H1 (cell line): Measurements from ENCODE around the gene NAB1. TPM values are rescaled to one million over a fixed set of nuclear protein-coding genes. Genes with fewer than 3 reads are reported as not detected.

ENCODE experiments used
- CTCF ChIA-PET: fragments of 300-600 bp; sonication (Branson Sonifier 250); formaldehyde crosslinking; loops from one replicate; lab custom pipeline; 2021; ENCODE audit not compliant: partially characterized antibody; lab: Charles Lee
- POLR2A ChIA-PET: fragments of 300-600 bp; sonication (Branson Sonifier 250); formaldehyde crosslinking; loops from one replicate; lab custom pipeline; 2021; ENCODE audit warnings: inconsistent platforms; ENCODE audit not compliant: partially characterized antibody; lab: Charles Lee
- DNase-seq, 2 experiments: peaks; one replicate each; pipeline versions ENCODE4 v3.0.0 to v3.0.0-alpha.2; 2010 to 2022; ENCODE audit warnings: low spot score in 2 of 2, low read depth in 1 of 2, mixed read lengths in 1 of 2
- FAIRE-seq: peaks from 2 replicates; lab custom pipeline; 2011; peaks lifted over from hg19 to GRCh38; lab: Jason Lieb, UNC
- H2AFZ ChIP-seq: 2 replicates; pipeline ENCODE4 v1.8.1; 2012; ENCODE audit warnings: low read length, inconsistent platforms
- H2AK5ac ChIP-seq: 2 replicates; pipeline ENCODE4 v1.6.1; 2013; ENCODE audit warnings: low read depth, low read length
- H2BK120ac ChIP-seq: replicated peaks from 2 replicates; pipeline ENCODE3; 2013; ENCODE audit warnings: low read depth, low read length, inconsistent platforms
- H2BK12ac ChIP-seq: 2 replicates; pipeline ENCODE4 v1.6.1; 2013; ENCODE audit warnings: low read depth, low read length
- H2BK15ac ChIP-seq: 2 replicates; pipeline ENCODE4 v1.6.1; 2013; ENCODE audit warnings: low read length
- H2BK20ac ChIP-seq: 2 replicates; pipeline ENCODE4 v1.6.1; 2013; ENCODE audit warnings: low read length
- H2BK5ac ChIP-seq: 2 replicates; pipeline ENCODE4 v1.6.1; 2013; ENCODE audit warnings: low read depth, low read length
- H3K14ac ChIP-seq: 2 replicates; pipeline ENCODE4 v1.6.1; 2013; ENCODE audit warnings: inconsistent platforms; ENCODE audit not compliant: insufficient read length
- H3K18ac ChIP-seq: 2 replicates; pipeline ENCODE4 v1.6.1; 2013; ENCODE audit warnings: low read length; ENCODE audit errors: extremely low read depth
- H3K23ac ChIP-seq: 2 replicates; pipeline ENCODE4 v1.6.1; 2013; ENCODE audit warnings: inconsistent platforms; ENCODE audit not compliant: insufficient read length
- H3K23me2 ChIP-seq: 2 replicates; pipeline ENCODE4 v1.6.1; 2013; ENCODE audit warnings: low read depth, low read length
- H3K27ac ChIP-seq: 2 replicates; pipeline ENCODE4 v1.6.1; 2011; ENCODE audit warnings: low read depth, low read length, inconsistent platforms
- H3K27me3 ChIP-seq, 4 experiments: replicated peaks in 1 of 4; 1 replicate in 1 of 4; 2 replicates in 3 of 4; pipeline versions ENCODE4 v1.6.1 to v1.8.1; 2011 to 2013; ENCODE audit warnings: low read length in 3 of 4, mild to moderate bottlenecking in 3 of 4, inconsistent platforms in 2 of 4, mixed read lengths in 2 of 4, moderate library complexity in 1 of 4; ENCODE audit not compliant: control insufficient read depth in 3 of 4, insufficient read depth in 3 of 4; ENCODE audit errors: extremely low read depth in 1 of 4
- H3K36me3 ChIP-seq, 4 experiments: 2 replicates each; pipeline versions ENCODE4 v1.6.1 to v1.8.1; 2011 to 2013; ENCODE audit warnings: mild to moderate bottlenecking in 4 of 4, low read length in 3 of 4, moderate library complexity in 2 of 4, control low read depth in 1 of 4, inconsistent platforms in 1 of 4; ENCODE audit not compliant: insufficient read depth in 4 of 4, control insufficient read depth in 2 of 4
- H3K4ac ChIP-seq: replicated peaks from 2 replicates; pipeline ENCODE3; 2013; ENCODE audit warnings: low read length, low read depth, mixed read lengths, inconsistent platforms; ENCODE audit not compliant: insufficient read length
- H3K4me1 ChIP-seq, 4 experiments: replicated peaks in 1 of 4; 1 replicate in 1 of 4; 2 replicates in 3 of 4; pipeline versions ENCODE4 v1.6.1 to v1.8.1; 2011 to 2013; ENCODE audit warnings: low read length in 3 of 4, inconsistent platforms in 2 of 4, mixed read lengths in 1 of 4; ENCODE audit not compliant: insufficient read depth in 4 of 4, control insufficient read depth in 3 of 4
- H3K4me2 ChIP-seq, 2 experiments: 2 replicates each; pipeline versions ENCODE4 v1.6.1 to v1.8.1; 2011 to 2013; ENCODE audit warnings: low read depth in 2 of 2, low read length in 2 of 2, control low read depth in 1 of 2, inconsistent platforms in 1 of 2, mild to moderate bottlenecking in 1 of 2; ENCODE audit not compliant: insufficient read depth in 1 of 2
- H3K4me3 ChIP-seq, 4 experiments: fragments of 200-600, 300-600 bp in 1 of 4; sonication (generic), shearing (Covaris generic), sonication (Bioruptor Twin) in 1 of 4; 2 replicates each; pipeline versions ENCODE4 v1.5.1 to v1.8.1; 2011 to 2016; ENCODE audit warnings: low read length in 4 of 4, low read depth in 3 of 4, control low read depth in 2 of 4, inconsistent platforms in 2 of 4, mild to moderate bottlenecking in 2 of 4, mixed read lengths in 1 of 4, moderate library complexity in 1 of 4; ENCODE audit not compliant: insufficient read depth in 2 of 4; ENCODE audit errors: extremely low read depth in 1 of 4
- H3K56ac ChIP-seq: replicated peaks from 2 replicates; pipeline ENCODE3; 2013; ENCODE audit warnings: low read depth, mild to moderate bottlenecking, mixed read lengths, low read length, inconsistent platforms; ENCODE audit not compliant: insufficient read length
- H3K79me1 ChIP-seq: 2 replicates; pipeline ENCODE4 v1.6.1; 2013; ENCODE audit warnings: low read depth, low read length, control low read depth
- H3K79me2 ChIP-seq, 2 experiments: 2 replicates each; pipeline versions ENCODE4 v1.6.1 to v1.8.1; 2012 to 2013; ENCODE audit warnings: low read length in 2 of 2, mild to moderate bottlenecking in 2 of 2, inconsistent platforms in 1 of 2; ENCODE audit not compliant: insufficient read depth in 2 of 2, control insufficient read depth in 1 of 2
- H3K9ac ChIP-seq, 4 experiments: replicated peaks in 1 of 4; 1 replicate in 1 of 4; 2 replicates in 3 of 4; pipeline versions ENCODE4 v1.6.1 to v1.8.1; 2011 to 2013; ENCODE audit warnings: low read depth in 3 of 4, low read length in 3 of 4, control low read depth in 2 of 4, mild to moderate bottlenecking in 2 of 4, moderate library complexity in 2 of 4, inconsistent platforms in 1 of 4; ENCODE audit errors: extremely low read depth in 1 of 4
- H3K9me3 ChIP-seq, 2 experiments: 2 replicates each; pipeline versions ENCODE4 v1.6.1 to v1.8.1; 2012 to 2013; ENCODE audit warnings: mild to moderate bottlenecking in 2 of 2, moderate library complexity in 2 of 2, control low read depth in 1 of 2, inconsistent platforms in 1 of 2, low read depth in 1 of 2, low read length in 1 of 2, mixed read lengths in 1 of 2; ENCODE audit not compliant: insufficient read depth in 2 of 2
- H4K20me1 ChIP-seq, 2 experiments: replicated peaks in 1 of 2; 2 replicates each; pipeline versions ENCODE3 to v1.8.1; 2011 to 2013; ENCODE audit warnings: inconsistent platforms in 2 of 2, low read length in 2 of 2, mild to moderate bottlenecking in 1 of 2; ENCODE audit not compliant: insufficient read depth in 2 of 2, control insufficient read depth in 1 of 2
- H4K5ac ChIP-seq: 2 replicates; pipeline ENCODE4 v1.6.1; 2013; ENCODE audit warnings: low read length, low read depth, mixed read lengths, inconsistent platforms; ENCODE audit not compliant: insufficient read length
- H4K8ac ChIP-seq: 2 replicates; pipeline ENCODE4 v1.8.0; 2013; ENCODE audit warnings: mild to moderate bottlenecking, moderate library complexity, low read length, inconsistent platforms; ENCODE audit not compliant: insufficient read depth; ENCODE audit errors: extremely low read depth
- H4K91ac ChIP-seq: replicated peaks from 2 replicates; pipeline ENCODE3; 2013; ENCODE audit warnings: low read length, mixed read lengths, inconsistent platforms; ENCODE audit not compliant: insufficient read length
- ASH2L ChIP-seq: fragments of 200-600, 300-600 bp; sonication (generic); IDR thresholded peaks from one replicate; pipeline ENCODE4 v1.7.1; 2017; ENCODE audit warnings: low read length
- BACH1 ChIP-seq: IDR thresholded peaks from 2 replicates; pipeline ENCODE4 v1.6.1; 2012; ENCODE audit warnings: low read length, improper control_type of control experiment
- CHD1 ChIP-seq: IDR thresholded peaks from 2 replicates; pipeline ENCODE4 v1.6.1; 2012; ENCODE audit warnings: low read depth, low read length, improper control_type of control experiment
- CREB1 ChIP-seq: IDR thresholded peaks from 2 replicates; pipeline ENCODE4 v1.6.1; 2012; ENCODE audit warnings: inconsistent platforms
- PHF8 ChIP-seq: fragments of 200-600 bp; sonication (generic); conservative IDR thresholded peaks from 2 replicates; pipeline ENCODE4 v1.7.1; 2012; ENCODE audit warnings: low read depth, mild to moderate bottlenecking, inconsistent platforms, low read length, moderate library complexity
- SP1 ChIP-seq: IDR thresholded peaks from 2 replicates; pipeline ENCODE4 v1.6.1; 2011; ENCODE audit warnings: low read depth, low read length
- SP2 ChIP-seq: IDR thresholded peaks from 2 replicates; pipeline ENCODE4 v1.6.1; 2012; ENCODE audit warnings: mild to moderate bottlenecking, low read length, inconsistent platforms
- SP4 ChIP-seq: IDR thresholded peaks from 2 replicates; pipeline ENCODE4 v1.6.1; 2012; ENCODE audit warnings: low read length, inconsistent platforms
- TBP ChIP-seq: IDR thresholded peaks from 2 replicates; pipeline ENCODE4 v1.6.1; 2011; ENCODE audit warnings: low read depth, low read length, improper control_type of control experiment
- WGBS, 2 experiments: shearing (Covaris generic) in 1 of 2; methylation state at CpG; one replicate each; pipeline versions ENCODE4 v1.1.6 to v1.1.7; 2013 to 2015; ENCODE audit warnings: low lambda C conversion rate in 2 of 2, mixed read lengths in 2 of 2, inconsistent platforms in 1 of 2, low coverage in 1 of 2, missing lambda C conversion rate in 1 of 2; ENCODE audit not compliant: insufficient replicate concordance in 2 of 2, insufficient coverage in 1 of 2, insufficient read length in 1 of 2; ENCODE audit errors: extremely low coverage in 1 of 2, missing lambda C conversion rate in 1 of 2; 5-methylcytosine and 5-hydroxymethylcytosine counted together
- polyA plus RNA-seq, 7 experiments: library from polyadenylated mRNA; depleted of rRNA in 3 of 7; stranded (reverse) in 5 of 7; unstranded in 2 of 7; fragments of >200 nt in 5 of 7; fragments of 200-250 nt in 2 of 7; gene quantifications; 1 replicate in 5 of 7; 2 replicates in 1 of 7; 4 replicates in 1 of 7; pipeline versions ENCODE4 v1.2.1 to v1.2.3, GENCODE V29; 2011 to 2013; ENCODE audit warnings: missing spikeins in 2 of 7, mixed read lengths in 2 of 7
- total RNA-seq: library from RNA; stranded (reverse); fragmentation: NEBNext Ultra II Directional; extraction: Animal tissue kit (Norgen Biotek cat#: 25700); gene quantifications from 2 replicates; pipeline ENCODE4 v1.2.1, GENCODE V29; 2021

NAB1 gene
- total and polyA plus RNA-seq, 2 of the 8 experiments (the other 6 are each of a cell fraction or from before 2014, with no cell fraction given): 8.5 to 28.6 TPM

GRCh38 chr2:190740449-190740848 lies 91.6 kb downstream of the NAB1 start:
- Histone ChIP-seq H2BK120ac (no peak overlapping the region), H3K56ac (no peak overlapping the region), H2BK15ac (no peak overlapping the region), H3K27me3 (no peaks in the 10 kb centered on the region), H2AK5ac (no peak overlapping the region), H4K91ac (no peak overlapping the region), H3K27ac (no peak overlapping the region), H3K9me3 (no peaks in the 10 kb centered on the region), H3K79me1 (no peaks in the 10 kb centered on the region), H3K4me3 (no peak overlapping the region), H3K14ac (no peak overlapping the region), H3K18ac (no peak overlapping the region), H3K4me1 (no peaks in the 10 kb centered on the region), H3K23ac (no peak overlapping the region), H2AFZ (no peak overlapping the region), H3K79me2 (no peaks in the 10 kb centered on the region), H3K4ac (no peak overlapping the region), H2BK12ac (no peak overlapping the region), H2BK5ac (no peak overlapping the region), H3K36me3 (no peaks in the 10 kb centered on the region), H4K5ac (no peak overlapping the region), H3K4me2 (no peak overlapping the region), H4K20me1 (no peaks in the 10 kb centered on the region), H4K8ac (no peak overlapping the region), H3K9ac (no peak overlapping the region), H2BK20ac (no peak overlapping the region), H3K23me2 (no peaks in the 10 kb centered on the region)
- WGBS, 2 experiments: 90% methylated on average over 2 of the region's 2 CpGs; no CpG with 5 or more reads in 1 of the 2 experiments
- TF ChIP-seq SP4 (no peak), BACH1 (no peak), SP1 (no peak), SP2 (no peak), PHF8 (no peak), TBP (no peak), CREB1 (no peak), ASH2L (no peak), CHD1 (no peak)
- no peak for DNase-seq
- ChIA-PET CTCF (no interaction called here), POLR2A (no interaction called here)
- no peak for FAIRE-seq
